GM12878 (cell line): ENCODE data around the gene ABR. TPM values are rescaled to one million over a fixed set of nuclear protein-coding genes. Genes with fewer than 3 reads are reported as not detected.
A peak's percentile ranks its signal among the peaks of the same experiment; 100 is the strongest.

Experiments
- ATAC-seq: fragments of 200-7000 bp; cut with Tn5 transposase; 3 replicates; pipeline ENCODE4 v1.9.1; 2020; ENCODE audit warnings: mild to moderate bottlenecking, moderate library complexity
- BruUV-seq: library from RNA; stranded (reverse); fragments of 400-500 nt; replicated peaks from 2 replicates; lab custom pipeline; 2021; lab: Mats Ljungman, UMichigan
- CTCF ChIA-PET: fragments of 300-600 bp; sonication (Branson Sonifier 250); formaldehyde crosslinking; extraction: SDS; loops from one replicate; lab custom pipeline; 2021; ENCODE audit warnings: inconsistent platforms; lab: Yijun Ruan, JAX
- POLR2A ChIA-PET: fragments of 350-600 bp; formaldehyde crosslinking; extraction: SDS; loops from one replicate; lab custom pipeline; 2021; ENCODE audit warnings: inconsistent platforms; lab: Charles Lee
- RAD21 ChIA-PET: fragments of 300-600 bp; sonication (Branson Sonifier 250); formaldehyde crosslinking; loops from one replicate; lab custom pipeline; 2023; ENCODE audit warnings: antibody characterized with exemption; ENCODE audit not compliant: unreplicated experiment; lab: Charles Lee
- SMC1A ChIA-PET: fragments of 300-600 bp; sonication (Branson Sonifier 250); formaldehyde crosslinking; loops from one replicate; lab custom pipeline; 2023; ENCODE audit not compliant: unreplicated experiment, uncharacterized antibody; lab: Charles Lee
- DNase-seq: peaks from one replicate; pipeline ENCODE4 v3.0.0-alpha.2; 2011; ENCODE audit warnings: low read depth, low spot score
- FAIRE-seq: peaks from 3 replicates; lab custom pipeline; 2011; peaks lifted over from hg19 to GRCh38; lab: Jason Lieb, UNC
- H2AFZ ChIP-seq: 2 replicates; pipeline ENCODE4 v1.6.0; 2011; ENCODE audit warnings: low read depth, low read length, control low read depth; ENCODE audit not compliant: control insufficient read depth
- H3K27ac ChIP-seq: 2 replicates; pipeline ENCODE4 v1.5.1; 2011; ENCODE audit warnings: control low read depth; ENCODE audit not compliant: control insufficient read depth, insufficient read depth
- H3K27me3 ChIP-seq, 2 experiments: replicated peaks in 1 of 2; 2 replicates each; pipeline versions ENCODE4 v1.6.0 to v1.6.1; 2011; ENCODE audit warnings: low read length in 1 of 2; ENCODE audit not compliant: control insufficient read depth in 2 of 2, insufficient read depth in 2 of 2
- H3K36me3 ChIP-seq, 2 experiments: 2 replicates each; pipeline ENCODE4 v1.5.1; 2011; ENCODE audit warnings: low read length in 1 of 2; ENCODE audit not compliant: control insufficient read depth in 2 of 2, insufficient read depth in 2 of 2
- H3K4me1 ChIP-seq: 2 replicates; pipeline ENCODE4 v1.6.1; 2011; ENCODE audit warnings: mild to moderate bottlenecking, low read length, moderate library complexity, mixed read lengths; ENCODE audit not compliant: control insufficient read depth, insufficient read depth
- H3K4me2 ChIP-seq: 2 replicates; pipeline ENCODE4 v1.6.0; 2011; ENCODE audit warnings: control low read depth; ENCODE audit not compliant: control insufficient read depth, insufficient read depth
- H3K4me3 ChIP-seq: fragments of 200-600 bp; sonication (generic); 2 replicates; pipeline ENCODE4 v1.5.1; 2016
- H3K79me2 ChIP-seq: 2 replicates; pipeline ENCODE4 v1.6.0; 2011; ENCODE audit warnings: low read length; ENCODE audit not compliant: control insufficient read depth, insufficient read depth
- H3K9ac ChIP-seq: 2 replicates; pipeline ENCODE4 v1.8.0; 2011; ENCODE audit warnings: low read length, control low read depth, mixed read lengths; ENCODE audit not compliant: control insufficient read depth, insufficient read depth
- H3K9me3 ChIP-seq: replicated peaks from 3 replicates; pipeline ENCODE4 v1.5.1; 2011; ENCODE audit warnings: mild to moderate bottlenecking, low read length; ENCODE audit not compliant: control insufficient read depth, insufficient read depth
- H4K20me1 ChIP-seq: 2 replicates; pipeline ENCODE4 v1.6.0; 2011; ENCODE audit not compliant: control insufficient read depth, insufficient read depth
- ASH2L ChIP-seq: fragments of 300-600, 200-600 bp; sonication (generic); IDR thresholded peaks from 2 replicates; pipeline ENCODE4 v1.6.1; 2017; ENCODE audit warnings: low read depth, mild to moderate bottlenecking, borderline replicate concordance
- EZH2 ChIP-seq: IDR thresholded peaks from 2 replicates; pipeline ENCODE4 v1.6.1; 2012; ENCODE audit warnings: low read depth, mild to moderate bottlenecking, control low read depth, inconsistent platforms, low read length, borderline replicate concordance; ENCODE audit not compliant: control insufficient read depth
- SUZ12 ChIP-seq: fragments of 200-600 bp; sonication (generic); IDR thresholded peaks from one replicate; pipeline ENCODE4 v1.6.1; 2018; ENCODE audit warnings: antibody characterized with exemption, mild to moderate bottlenecking; ENCODE audit not compliant: unreplicated experiment
- WRNIP1 ChIP-seq: IDR thresholded peaks from 2 replicates; pipeline ENCODE4 v1.6.1; 2011; ENCODE audit warnings: low read depth, low read length, improper control_type of control experiment, borderline replicate concordance
- WGBS: methylation state at CpG from one replicate; pipeline ENCODE4 v1.1.6; 2016; ENCODE audit warnings: low lambda C conversion rate; ENCODE audit not compliant: insufficient replicate concordance, insufficient coverage; ENCODE audit errors: missing lambda C conversion rate; 5-methylcytosine and 5-hydroxymethylcytosine counted together
- in situ Hi-C: fragments of 300-500 bp; cut with MboI; formaldehyde crosslinking; loops from 9 replicates; pipeline ENCODE4 v1.14.3; 2018; ENCODE audit warnings: mixed read lengths
- intact Hi-C: fragments of 100-400 bp; cut with micrococcal nuclease; formaldehyde crosslinking; loops from one replicate; pipeline ENCODE4 v1.14.2; 2022; ENCODE audit not compliant: unreplicated experiment
- polyA plus RNA-seq, 11 experiments: library from polyadenylated mRNA; depleted of rRNA in 4 of 11; unstranded in 6 of 11; stranded (reverse) in 5 of 11; fragments of >200 nt; fragmentation: Nextera tagmentation in 4 of 11; fragmentation: Illumina TruSeq in 1 of 11; extraction: Ambion mirVana in 4 of 11; extraction: Trizol in 1 of 11; gene quantifications; 1 replicate in 1 of 11; 2 replicates in 10 of 11; pipeline versions ENCODE4 v1.2.1 to v1.2.3, GENCODE V29; 2011 to 2016; ENCODE audit warnings: inconsistent platforms in 2 of 11, missing spikeins in 2 of 11, low read depth in 1 of 11
- total RNA-seq, 4 experiments: library from RNA; depleted of rRNA in 3 of 4; stranded (reverse); fragments of >200 nt in 3 of 4; fragmentation: Illumina TruSeq in 1 of 4; extraction: Trizol in 1 of 4; gene quantifications; 2 replicates each; pipeline versions ENCODE4 v1.2.1 to v1.2.3, GENCODE V29; 2013 to 2021
- TF ChIP-seq, protein P1 (sequence below): fragments of 450-650 bp; IDR thresholded peaks from 2 replicates; pipeline ENCODE4 v1.6.1; 2017; ENCODE audit warnings: antibody characterized with exemption, mild to moderate bottlenecking, moderate library complexity
- TF ChIP-seq, protein P2 (sequence below): IDR thresholded peaks from 2 replicates; pipeline ENCODE4 v1.6.1; 2012; ENCODE audit warnings: low read depth, low read length, improper control_type of control experiment
- TF ChIP-seq, protein P3 (sequence below): fragments of 150-350 bp; IDR thresholded peaks from 2 replicates; pipeline ENCODE4 v1.6.1; 2014; ENCODE audit warnings: mild to moderate bottlenecking, low read depth, low read length
- TF ChIP-seq, protein P4 (sequence below): IDR thresholded peaks from 2 replicates; pipeline ENCODE4 v1.6.1; 2011; ENCODE audit warnings: borderline replicate concordance, low read depth, mild to moderate bottlenecking, moderate library complexity, low read length; ENCODE audit not compliant: insufficient read depth, poor library complexity, severe bottlenecking

ABR gene
- total and polyA plus RNA-seq, 10 of the 15 experiments (the other 5 are each of a cell fraction or from before 2014, with no cell fraction given) = 1.4 to 112 (median 30.0) TPM

DNA sequence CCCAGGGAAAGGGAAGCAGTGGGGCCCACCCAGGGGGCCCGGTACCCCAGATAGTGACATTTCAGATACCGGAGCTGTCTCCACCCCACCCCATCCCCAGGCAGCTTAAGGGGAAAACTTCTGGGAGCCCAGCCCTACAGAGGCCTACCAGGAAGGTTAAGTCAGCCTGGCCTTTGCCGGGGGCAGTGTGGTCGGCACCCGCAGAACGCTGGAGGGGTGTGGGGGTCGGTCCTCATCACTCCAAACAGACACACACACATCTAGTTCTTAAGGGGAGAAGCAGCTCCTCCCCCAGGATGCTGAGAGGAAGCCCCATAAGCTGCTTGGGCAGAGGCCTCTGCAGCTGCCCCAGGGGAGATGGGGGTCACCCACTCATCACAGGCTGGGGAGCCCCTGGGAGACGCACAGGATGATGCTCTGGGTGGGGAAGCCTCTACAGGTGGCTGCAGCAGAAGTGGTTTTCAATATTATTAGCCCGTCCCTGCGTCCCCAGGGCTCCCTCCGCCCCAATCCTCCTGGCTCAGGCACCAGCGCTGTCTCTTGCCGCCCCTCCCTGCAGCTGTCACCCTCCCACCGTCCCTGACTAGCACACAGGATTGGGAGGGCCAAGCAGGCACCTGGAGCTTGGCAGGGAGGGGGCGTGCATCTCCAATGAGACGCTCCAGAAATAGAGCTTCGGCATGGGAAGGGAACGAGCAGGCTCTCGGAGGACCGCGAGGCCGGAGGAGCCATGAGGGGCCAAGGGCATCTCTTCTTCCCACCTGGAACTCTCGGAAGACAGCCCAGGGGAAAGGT is 1.4 kb upstream of the ABR start:
- no peaks in the 10 kb centered on the region for H3K27me3 ChIP-seq
- SMC1A ChIA-PET = interaction anchor here (0.8 to 4.7 kb wide), 13 partner anchors 12 to 334 kb away, joined by 3 to 40 read pairs (median 4); no protein-coding TSS in a partner anchor
- CTCF ChIA-PET = interaction anchor here (0.7 to 9.2 kb wide), 10 partner anchors 9 to 184 kb away, joined by 3 to 138 read pairs (median 6); no protein-coding TSS in a partner anchor
- H3K79me2 ChIP-seq = peaks cover 50% of the 10 kb centered on the region
- H3K9ac ChIP-seq = peak overlapping the region; percentile 62
- RAD21 ChIA-PET = interaction anchor here (0.6 to 4.9 kb wide), 10 partner anchors 11 to 123 kb away, joined by 3 to 44 read pairs (median 13); no protein-coding TSS in a partner anchor
- DNase-seq (no peak), ATAC-seq (peak; percentile 65), FAIRE-seq (no peak)
- in situ Hi-C loops (no loop called here), intact Hi-C loops (loop anchor here (5.0 kb wide), 1 partner anchor 46 kb away; no protein-coding TSS in a partner anchor)
- H3K4me1 ChIP-seq = peaks cover 59% of the 10 kb centered on the region
- H4K20me1 ChIP-seq = no peaks in the 10 kb centered on the region
- peak overlapping the region; percentile 89 for H3K27ac ChIP-seq
- peak overlapping the region; percentile 63; the same call in 1 of the 2 replicates for H3K4me3 ChIP-seq
- no peaks in the 10 kb centered on the region for H3K9me3 ChIP-seq
- H2AFZ ChIP-seq = no peak overlapping the region
- no peaks in the 10 kb centered on the region; a peak in 2 of 4 replicates for H3K36me3 ChIP-seq
- WGBS = 5% methylated on average over 21 of the region's 23 CpGs
- POLR2A ChIA-PET = interaction anchor here (0.5 to 2.7 kb wide), 6 partner anchors 17 to 413 kb away, joined by 3 to 24 read pairs (median 10); no protein-coding TSS in a partner anchor
- no TSS peak for BruUV-seq
- peak overlapping the region; percentile 81 for H3K4me2 ChIP-seq
- TF ChIP-seq WRNIP1 (no peak), ASH2L (peak; percentile 4; the same call in 1 of the 2 replicates), EZH2 (no peak), SUZ12 (no peak)
- TF ChIP-seq, protein P1, sequence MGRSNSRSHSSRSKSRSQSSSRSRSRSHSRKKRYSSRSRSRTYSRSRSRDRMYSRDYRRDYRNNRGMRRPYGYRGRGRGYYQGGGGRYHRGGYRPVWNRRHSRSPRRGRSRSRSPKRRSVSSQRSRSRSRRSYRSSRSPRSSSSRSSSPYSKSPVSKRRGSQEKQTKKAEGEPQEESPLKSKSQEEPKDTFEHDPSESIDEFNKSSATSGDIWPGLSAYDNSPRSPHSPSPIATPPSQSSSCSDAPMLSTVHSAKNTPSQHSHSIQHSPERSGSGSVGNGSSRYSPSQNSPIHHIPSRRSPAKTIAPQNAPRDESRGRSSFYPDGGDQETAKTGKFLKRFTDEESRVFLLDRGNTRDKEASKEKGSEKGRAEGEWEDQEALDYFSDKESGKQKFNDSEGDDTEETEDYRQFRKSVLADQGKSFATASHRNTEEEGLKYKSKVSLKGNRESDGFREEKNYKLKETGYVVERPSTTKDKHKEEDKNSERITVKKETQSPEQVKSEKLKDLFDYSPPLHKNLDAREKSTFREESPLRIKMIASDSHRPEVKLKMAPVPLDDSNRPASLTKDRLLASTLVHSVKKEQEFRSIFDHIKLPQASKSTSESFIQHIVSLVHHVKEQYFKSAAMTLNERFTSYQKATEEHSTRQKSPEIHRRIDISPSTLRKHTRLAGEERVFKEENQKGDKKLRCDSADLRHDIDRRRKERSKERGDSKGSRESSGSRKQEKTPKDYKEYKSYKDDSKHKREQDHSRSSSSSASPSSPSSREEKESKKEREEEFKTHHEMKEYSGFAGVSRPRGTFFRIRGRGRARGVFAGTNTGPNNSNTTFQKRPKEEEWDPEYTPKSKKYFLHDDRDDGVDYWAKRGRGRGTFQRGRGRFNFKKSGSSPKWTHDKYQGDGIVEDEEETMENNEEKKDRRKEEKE = no peak
- TF ChIP-seq, protein P2, sequence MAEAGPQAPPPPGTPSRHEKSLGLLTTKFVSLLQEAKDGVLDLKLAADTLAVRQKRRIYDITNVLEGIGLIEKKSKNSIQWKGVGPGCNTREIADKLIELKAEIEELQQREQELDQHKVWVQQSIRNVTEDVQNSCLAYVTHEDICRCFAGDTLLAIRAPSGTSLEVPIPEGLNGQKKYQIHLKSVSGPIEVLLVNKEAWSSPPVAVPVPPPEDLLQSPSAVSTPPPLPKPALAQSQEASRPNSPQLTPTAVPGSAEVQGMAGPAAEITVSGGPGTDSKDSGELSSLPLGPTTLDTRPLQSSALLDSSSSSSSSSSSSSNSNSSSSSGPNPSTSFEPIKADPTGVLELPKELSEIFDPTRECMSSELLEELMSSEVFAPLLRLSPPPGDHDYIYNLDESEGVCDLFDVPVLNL = no peak
- TF ChIP-seq, protein P3, sequence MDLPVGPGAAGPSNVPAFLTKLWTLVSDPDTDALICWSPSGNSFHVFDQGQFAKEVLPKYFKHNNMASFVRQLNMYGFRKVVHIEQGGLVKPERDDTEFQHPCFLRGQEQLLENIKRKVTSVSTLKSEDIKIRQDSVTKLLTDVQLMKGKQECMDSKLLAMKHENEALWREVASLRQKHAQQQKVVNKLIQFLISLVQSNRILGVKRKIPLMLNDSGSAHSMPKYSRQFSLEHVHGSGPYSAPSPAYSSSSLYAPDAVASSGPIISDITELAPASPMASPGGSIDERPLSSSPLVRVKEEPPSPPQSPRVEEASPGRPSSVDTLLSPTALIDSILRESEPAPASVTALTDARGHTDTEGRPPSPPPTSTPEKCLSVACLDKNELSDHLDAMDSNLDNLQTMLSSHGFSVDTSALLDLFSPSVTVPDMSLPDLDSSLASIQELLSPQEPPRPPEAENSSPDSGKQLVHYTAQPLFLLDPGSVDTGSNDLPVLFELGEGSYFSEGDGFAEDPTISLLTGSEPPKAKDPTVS = no peak
- TF ChIP-seq, protein P4, sequence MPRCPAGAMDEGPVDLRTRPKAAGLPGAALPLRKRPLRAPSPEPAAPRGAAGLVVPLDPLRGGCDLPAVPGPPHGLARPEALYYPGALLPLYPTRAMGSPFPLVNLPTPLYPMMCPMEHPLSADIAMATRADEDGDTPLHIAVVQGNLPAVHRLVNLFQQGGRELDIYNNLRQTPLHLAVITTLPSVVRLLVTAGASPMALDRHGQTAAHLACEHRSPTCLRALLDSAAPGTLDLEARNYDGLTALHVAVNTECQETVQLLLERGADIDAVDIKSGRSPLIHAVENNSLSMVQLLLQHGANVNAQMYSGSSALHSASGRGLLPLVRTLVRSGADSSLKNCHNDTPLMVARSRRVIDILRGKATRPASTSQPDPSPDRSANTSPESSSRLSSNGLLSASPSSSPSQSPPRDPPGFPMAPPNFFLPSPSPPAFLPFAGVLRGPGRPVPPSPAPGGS = peak; percentile 72
